Smooth muscle cell (in vitro differentiated cells): ENCODE results near the gene CFL1. TPM values are rescaled to one million over a fixed set of nuclear protein-coding genes. Genes with fewer than 3 reads are reported as not detected.

Experiments
- DNase-seq: peaks from one replicate; lab custom pipeline; 2025; ENCODE audit not compliant: unreplicated experiment; lab: John Stamatoyannopoulos, UW
- H2AFZ ChIP-seq: fragments of 200-600 bp; sonication (generic); 2 replicates; pipeline ENCODE4 v1.6.0; 2016; ENCODE audit warnings: antibody characterized with exemption, low read depth, mild to moderate bottlenecking
- H3F3A ChIP-seq: fragments of 200-600 bp; sonication (generic); 2 replicates; pipeline ENCODE4 v1.6.0; 2017; ENCODE audit warnings: antibody characterized with exemption, low read depth
- H3K27ac ChIP-seq: fragments of 200-600 bp; sonication (generic); 2 replicates; pipeline ENCODE4 v1.5.1; 2016; ENCODE audit warnings: low read depth, mild to moderate bottlenecking
- H3K27me3 ChIP-seq: fragments of 200-600 bp; sonication (generic); 2 replicates; pipeline ENCODE4 v1.6.1; 2016; ENCODE audit warnings: low read depth, mild to moderate bottlenecking
- H3K36me3 ChIP-seq: fragments of 200-600 bp; sonication (generic); 2 replicates; pipeline ENCODE4 v1.5.1; 2016; ENCODE audit warnings: low read depth
- H3K4me1 ChIP-seq: fragments of 200-600 bp; sonication (generic); 2 replicates; pipeline ENCODE4 v1.5.1; 2016; ENCODE audit warnings: low read depth
- H3K4me2 ChIP-seq: fragments of 200-600 bp; sonication (generic); 2 replicates; pipeline ENCODE4 v1.6.0; 2016; ENCODE audit warnings: mild to moderate bottlenecking
- H3K4me3 ChIP-seq: fragments of 200-600 bp; sonication (generic); 2 replicates; pipeline ENCODE4 v1.5.1; 2016; ENCODE audit warnings: mild to moderate bottlenecking
- H3K79me2 ChIP-seq: fragments of 200-600 bp; sonication (generic); 2 replicates; pipeline ENCODE4 v1.6.0; 2016; ENCODE audit warnings: low read depth, mild to moderate bottlenecking
- H3K9ac ChIP-seq: fragments of 200-600 bp; sonication (generic); 2 replicates; pipeline ENCODE4 v1.6.0; 2016; ENCODE audit warnings: low read depth
- H3K9me3 ChIP-seq: fragments of 200-600 bp; sonication (generic); replicated peaks from 2 replicates; pipeline ENCODE4 v1.5.1; 2016; ENCODE audit warnings: low read depth
- H4K20me1 ChIP-seq: fragments of 200-600 bp; sonication (generic); 2 replicates; pipeline ENCODE4 v1.6.0; 2016; ENCODE audit warnings: low read depth
- CTCF ChIP-seq: fragments of 200-600 bp; sonication (generic); IDR thresholded peaks from 2 replicates; pipeline ENCODE4 v1.5.1; 2017; ENCODE audit warnings: borderline replicate concordance, mild to moderate bottlenecking, antibody characterized with exemption; ENCODE audit not compliant: insufficient read depth, poor library complexity, severe bottlenecking
- WGBS: methylation state at CpG from one replicate; pipeline ENCODE4 v1.1.7; 2016; ENCODE audit warnings: low lambda C conversion rate; 5-methylcytosine and 5-hydroxymethylcytosine counted together
- polyA plus RNA-seq: library from polyadenylated mRNA; unstranded; fragments of >200 nt; fragmentation: Nextera tagmentation; extraction: Ambion mirVana; gene quantifications from 2 replicates; pipeline ENCODE4 v1.2.1, GENCODE V29; 2016
- total RNA-seq: library from RNA; depleted of rRNA; stranded (reverse); fragments of >200 nt; gene quantifications from 2 replicates; pipeline ENCODE4 v1.2.3, GENCODE V29; 2014

Gene CFL1
- total and polyA plus RNA-seq, 2 experiments from 2014 or later: 1,255 to 3,052 TPM

GRCh38 chr11:65864706-65865471, 6.9 kb upstream of the CFL1 start:
- DNase-seq: no peak
- no peaks in the 10 kb centered on the region for H3K9me3 ChIP-seq
- no peak overlapping the region for H2AFZ ChIP-seq
- no peak overlapping the region for H3K4me2 ChIP-seq
- H3K79me2 ChIP-seq: peaks cover 27% of the 10 kb centered on the region
- WGBS: 92% methylated on average over 18 of the region's 18 CpGs
- no peak for TF ChIP-seq CTCF
- peaks cover 8% of the 10 kb centered on the region for H3K4me1 ChIP-seq
- peaks cover 46% of the 10 kb centered on the region for H4K20me1 ChIP-seq
- no peaks in the 10 kb centered on the region for H3K27me3 ChIP-seq
- no peak overlapping the region for H3K27ac ChIP-seq
- H3F3A ChIP-seq: peaks cover 54% of the 10 kb centered on the region
- no peak overlapping the region for H3K4me3 ChIP-seq
- H3K36me3 ChIP-seq: no peaks in the 10 kb centered on the region
- no peak overlapping the region for H3K9ac ChIP-seq

GRCh38 chr11:65863889-65864705, 6.1 kb upstream of the CFL1 start:
- DNase-seq: no peak
- no peak overlapping the region for H2AFZ ChIP-seq
- H3K27ac ChIP-seq: no peak overlapping the region
- no peak overlapping the region for H3K9ac ChIP-seq
- H3K4me1 ChIP-seq: peaks cover 8% of the 10 kb centered on the region
- no peak for TF ChIP-seq CTCF
- no peaks in the 10 kb centered on the region for H3K27me3 ChIP-seq
- no peak overlapping the region for H3K4me3 ChIP-seq
- H3K4me2 ChIP-seq: no peak overlapping the region
- no peaks in the 10 kb centered on the region for H3K9me3 ChIP-seq
- H3K36me3 ChIP-seq: no peaks in the 10 kb centered on the region
- peaks cover 46% of the 10 kb centered on the region for H4K20me1 ChIP-seq
- peaks cover 58% of the 10 kb centered on the region for H3F3A ChIP-seq
- peaks cover 27% of the 10 kb centered on the region for H3K79me2 ChIP-seq
- WGBS: 88% methylated on average over 12 of the region's 12 CpGs

- Histone ChIP-seq H2AFZ (no peak overlapping the region), H3K27me3 (no peaks in the 10 kb centered on the region), H3K9me3 (no peaks in the 10 kb centered on the region), H4K20me1 (peaks cover 46% of the 10 kb centered on the region), H3K36me3 (no peaks in the 10 kb centered on the region), H3K27ac (no peak overlapping the region), H3K4me1 (peaks cover 8% of the 10 kb centered on the region), H3K79me2 (peaks cover 27% of the 10 kb centered on the region), H3K9ac (no peak overlapping the region), H3K4me2 (no peak overlapping the region), H3K4me3 (no peak overlapping the region), H3F3A (peaks cover 55% of the 10 kb centered on the region)
- TF ChIP-seq CTCF: no peak
- 98% methylated on average over 20 of the region's 24 CpGs for WGBS
- no peak for DNase-seq
Measured at GRCh38 chr11:65862941-65863888, 5.2 kb upstream of the CFL1 start.
